Right lobe of liver (tissue), 6 donors: Measurements from ENCODE around the gene LDB3. TPM values are rescaled to one million over a fixed set of nuclear protein-coding genes. Genes with fewer than 3 reads are reported as not detected.
A peak's percentile ranks its signal among the peaks of the same experiment; 100 is the strongest.

Experiments used
- ATAC-seq, 4 donors: fragments of 200-7000 bp; cut with Tn5 transposase; one replicate each; pipeline ENCODE4 v1.9.1; 2020; ENCODE audit warnings: mild to moderate bottlenecking in 4 of 4, moderate library complexity in 4 of 4
- DNase-seq, 3 donors: peaks; one replicate each; pipeline ENCODE4 v3.0.0-alpha.2; 2020
- H3K27ac ChIP-seq, 3 donors: fragments of 200-600 bp; one replicate each; pipeline ENCODE4 v1.8.0; 2022
- H3K27me3 ChIP-seq, 2 donors: fragments of 200-600 bp; one replicate each; pipeline ENCODE4 v1.8.0; 2022
- H3K36me3 ChIP-seq, 4 donors: fragments of 200-600 bp; sonication (generic) in 1 of 4; one replicate each; pipeline versions ENCODE4 v1.5.1 to v1.8.0; 2017 to 2022; ENCODE audit warnings: control low read depth in 1 of 4
- H3K4me1 ChIP-seq, 4 donors: fragments of 200-600 bp; sonication (generic) in 1 of 4; one replicate each; pipeline versions ENCODE4 v1.5.1 to v1.8.0; 2017 to 2022; ENCODE audit warnings: control low read depth in 1 of 4
- H3K4me3 ChIP-seq, 3 donors: fragments of 200-600 bp; one replicate each; pipeline ENCODE4 v1.8.0; 2022
- H3K9me3 ChIP-seq, 4 donors: fragments of 200-600 bp; sonication (generic) in 1 of 4; one replicate each; pipeline versions ENCODE4 v1.5.1 to v1.8.0; 2017 to 2022; ENCODE audit warnings: control low read depth in 1 of 4
- CTCF ChIP-seq, 4 donors: fragments of 200-600 bp in 3 of 4; fragments of 450-650 bp in 1 of 4; IDR thresholded peaks; one replicate each; pipeline versions ENCODE4 v1.5.1 to v1.8.0; 2016 to 2022; ENCODE audit warnings: antibody characterized with exemption in 4 of 4, mild to moderate bottlenecking in 2 of 4
- POLR2A ChIP-seq: fragments of 450-650 bp; IDR thresholded peaks from one replicate; pipeline ENCODE4 v1.6.1; 2017; ENCODE audit warnings: antibody characterized with exemption, mild to moderate bottlenecking
- WGBS: methylation state at CpG from one replicate; pipeline ENCODE4 v1.1.6; 2018; ENCODE audit warnings: low coverage, low lambda C conversion rate; ENCODE audit not compliant: insufficient coverage; ENCODE audit errors: missing lambda C conversion rate; 5-methylcytosine and 5-hydroxymethylcytosine counted together
- intact Hi-C, 2 donors: fragments of 100-400 bp; cut with DNase I; formaldehyde crosslinking; loops; one replicate each; pipeline versions ENCODE4 v1.11.2 to v1.14.1; 2022
- total RNA-seq, 6 experiments: library from RNA; depleted of rRNA in 2 of 6; stranded (reverse); fragments of >200 nt in 2 of 6; fragmentation: NEBNext Ultra II Directional in 3 of 6; extraction: Animal tissue kit (Norgen Biotek cat#: 25700) in 3 of 6; gene quantifications; one replicate each; pipeline versions ENCODE4 v1.1.0 to v1.2.4, GENCODE V29; 2016 to 2023
- donor health status: DM: no; HTN: yes; CAD: no.
- donor health status: DM: no; HTN: no; CAD: no.
- donor health status: DM: no; HTN: no; CAD: no.
- donor health status: DM: no; HTN: yes; CAD: no.
- donor health status: DM: no; HTN: yes; CAD: no.

Gene LDB3
- total RNA-seq, 6 experiments from 2014 or later: 0.07 to 0.29 (median 0.12) TPM

- peak in 1 of 4 donors; percentile 16 for ATAC-seq
These were observed 12.7 kb downstream of the LDB3 start for GRCh38 chr10:86681047-86681446.

GRCh38 chr10:86681722-86682386 lies 13.5 kb downstream of the LDB3 start:
- Histone ChIP-seq H3K27ac (no peak overlapping the region), H3K4me1 (no peaks in the 10 kb centered on the region), H3K4me3 (no peak overlapping the region), H3K9me3 (no peaks in the 10 kb centered on the region), H3K36me3 (no peaks in the 10 kb centered on the region), H3K27me3 (no peaks in the 10 kb centered on the region)
- ATAC-seq (no peak), DNase-seq (no peak)
- intact Hi-C loops: no loop called here
- 76% methylated on average over 8 of the region's 22 CpGs for WGBS
- TF ChIP-seq POLR2A (no peak), CTCF (IDR thresholded peaks at IDR 0.05) (no peak)

More at GRCh38 chr10:86681047-86681446, 12.7 kb downstream of the LDB3 start:
- Histone ChIP-seq H3K27ac (no peak overlapping the region), H3K9me3 (no peaks in the 10 kb centered on the region), H3K4me1 (no peaks in the 10 kb centered on the region), H3K27me3 (no peaks in the 10 kb centered on the region), H3K36me3 (no peaks in the 10 kb centered on the region), H3K4me3 (no peak overlapping the region)
- intact Hi-C loops: no loop called here
- no peak for TF ChIP-seq CTCF (IDR thresholded peaks at IDR 0.05)
- no peak for TF ChIP-seq POLR2A
- DNase-seq: peak in 1 of 3 donors; percentile 31
- WGBS: no CpG with 5 or more reads among the region's 14 CpGs

GRCh38 chr10:86682675-86683074 lies 14.4 kb downstream of the LDB3 start:
- Histone ChIP-seq H3K27ac (no peak overlapping the region), H3K4me3 (no peak overlapping the region), H3K9me3 (no peaks in the 10 kb centered on the region), H3K27me3 (no peaks in the 10 kb centered on the region), H3K4me1 (no peaks in the 10 kb centered on the region), H3K36me3 (no peaks in the 10 kb centered on the region)
- ATAC-seq (no peak), DNase-seq (no peak)
- no CpG with 5 or more reads among the region's 2 CpGs for WGBS
- intact Hi-C loops: no loop called here
- TF ChIP-seq POLR2A (no peak), CTCF (IDR thresholded peaks at IDR 0.05) (no peak)

- Histone ChIP-seq H3K9me3 (no peaks in the 10 kb centered on the region), H3K27ac (no peak overlapping the region), H3K4me1 (peaks cover 0 to 2% (median 0%) of the 10 kb centered on the region in 4 donors), H3K4me3 (no peak overlapping the region), H3K36me3 (no peaks in the 10 kb centered on the region), H3K27me3 (no peaks in the 10 kb centered on the region)
- 7% methylated on average over 2 of the region's 9 CpGs for whole genome bisulfite sequencing
- intact Hi-C loops: no loop called here
- no peak for DNase-seq
- peak; percentile 7 to 44 (median 34) for ATAC-seq
- TF ChIP-seq CTCF (IDR thresholded peaks at IDR 0.05) (peak; percentile 21 to 31 (median 27)), POLR2A (no peak)
These were observed 16.2 kb downstream of the LDB3 start for GRCh38 chr10:86684331-86685097.
